OCI-LY1 (cell line): ENCODE results near the gene ZYX.

Experiments used
- H2AFZ ChIP-seq: fragments of 200-600 bp; sonication (generic), shearing (Covaris generic); 2 replicates; pipeline ENCODE4 v1.6.0; 2014; ENCODE audit warnings: antibody characterized with exemption, mild to moderate bottlenecking, low read length
- H3F3A ChIP-seq: fragments of 200-600 bp; sonication (generic), shearing (Covaris generic); 2 replicates; pipeline ENCODE4 v1.6.0; 2014; ENCODE audit warnings: mild to moderate bottlenecking, antibody characterized with exemption, low read length, moderate library complexity; ENCODE audit not compliant: insufficient read depth
- H3K27ac ChIP-seq: fragments of 200-600 bp; sonication (generic); 2 replicates; pipeline ENCODE4 v1.5.1; 2014; ENCODE audit warnings: low read length, mixed run types, mild to moderate bottlenecking, low read depth; ENCODE audit not compliant: poor library complexity, severe bottlenecking
- H3K27me3 ChIP-seq: fragments of 200-600 bp; sonication (generic); 2 replicates; pipeline ENCODE4 v1.6.0; 2014; ENCODE audit warnings: antibody characterized with exemption, mild to moderate bottlenecking, low read length, moderate library complexity; ENCODE audit not compliant: insufficient read depth
- H3K36me3 ChIP-seq: fragments of 200-600 bp; sonication (generic); 2 replicates; pipeline ENCODE4 v1.6.1; 2014; ENCODE audit warnings: mild to moderate bottlenecking, antibody characterized with exemption, low read length, moderate library complexity, mixed read lengths; ENCODE audit not compliant: insufficient read depth
- H3K4me1 ChIP-seq: fragments of 200-600 bp; sonication (generic); 2 replicates; pipeline ENCODE4 v1.5.1; 2014; ENCODE audit warnings: mild to moderate bottlenecking, low read length, moderate library complexity; ENCODE audit not compliant: insufficient read depth, severe bottlenecking
- H3K4me2 ChIP-seq: fragments of 200-600 bp; sonication (generic), shearing (Covaris generic); 2 replicates; pipeline ENCODE4 v1.6.1; 2014; ENCODE audit warnings: low read length
- H3K4me3 ChIP-seq: fragments of 200-600 bp; sonication (generic); 2 replicates; pipeline ENCODE4 v1.5.1; 2014; ENCODE audit warnings: low read length, low read depth, mild to moderate bottlenecking, mixed read lengths; ENCODE audit not compliant: poor library complexity, severe bottlenecking
- H3K79me2 ChIP-seq: fragments of 200-600 bp; shearing (Covaris generic); 2 replicates; pipeline ENCODE4 v1.6.1; 2016; ENCODE audit warnings: mixed run types, low read length, mixed read lengths; ENCODE audit not compliant: insufficient read depth
- H3K9ac ChIP-seq: fragments of 200-600 bp; sonication (generic), shearing (Covaris generic); 2 replicates; pipeline ENCODE4 v1.6.1; 2014; ENCODE audit warnings: mild to moderate bottlenecking, low read length, mixed read lengths
- H3K9me2 ChIP-seq: fragments of 200-600 bp; sonication (generic), shearing (Covaris generic); 2 replicates; pipeline ENCODE4 v1.6.1; 2014; ENCODE audit warnings: low read depth, mild to moderate bottlenecking, low read length, mixed read lengths
- H3K9me3 ChIP-seq: fragments of 200-600 bp; shearing (Covaris generic); 2 replicates; pipeline ENCODE4 v1.6.1; 2014; ENCODE audit warnings: low read length, mixed read lengths
- H4K20me1 ChIP-seq: fragments of 200-600 bp; sonication (generic), shearing (Covaris generic); 2 replicates; pipeline ENCODE4 v1.6.0; 2016; ENCODE audit warnings: mild to moderate bottlenecking, low read length; ENCODE audit not compliant: insufficient read depth
- CTCF ChIP-seq: fragments of 200-600 bp; sonication (generic), shearing (Covaris generic); IDR thresholded peaks from 2 replicates; pipeline ENCODE4 v1.5.1; 2017; ENCODE audit warnings: mild to moderate bottlenecking, antibody characterized with exemption, low read length, moderate library complexity, mixed read lengths
- EZH2 ChIP-seq: fragments of 200-600 bp; sonication (generic), shearing (Covaris generic); IDR thresholded peaks from 2 replicates; pipeline ENCODE4 v1.8.0; 2017; ENCODE audit warnings: borderline replicate concordance, mixed run types, mild to moderate bottlenecking, antibody characterized with exemption, low read length, moderate library complexity, mixed read lengths

Gene ZYX

GRCh38 chr7:143372070-143372469 is 9.1 kb upstream of the ZYX start:
- H3K79me2 ChIP-seq = no peaks in the 10 kb centered on the region
- no peaks in the 10 kb centered on the region for H3K36me3 ChIP-seq
- no peaks in the 10 kb centered on the region for H3F3A ChIP-seq
- H3K9me2 ChIP-seq = no peaks in the 10 kb centered on the region
- H3K9me3 ChIP-seq = no peaks in the 10 kb centered on the region
- H3K4me1 ChIP-seq = no peaks in the 10 kb centered on the region
- H3K27me3 ChIP-seq = peaks cover 16% of the 10 kb centered on the region
- no peak overlapping the region for H2AFZ ChIP-seq
- H4K20me1 ChIP-seq = no peaks in the 10 kb centered on the region
- no peak overlapping the region for H3K4me2 ChIP-seq
- H3K27ac ChIP-seq = no peak overlapping the region
- H3K4me3 ChIP-seq = no peak overlapping the region
- TF ChIP-seq CTCF (peak; percentile 8; the same call in 1 of the 2 replicates), EZH2 (no peak)
- no peak overlapping the region for H3K9ac ChIP-seq

GRCh38 chr7:143373255-143373794 is 7.8 kb upstream of the ZYX start:
- Histone ChIP-seq H3K9me2 (no peaks in the 10 kb centered on the region), H3K9ac (no peak overlapping the region), H3K4me2 (no peak overlapping the region), H3K4me1 (no peaks in the 10 kb centered on the region), H3K79me2 (no peaks in the 10 kb centered on the region), H3K4me3 (no peak overlapping the region), H3K36me3 (no peaks in the 10 kb centered on the region), H3K9me3 (no peaks in the 10 kb centered on the region), H2AFZ (no peak overlapping the region), H3K27ac (no peak overlapping the region), H3F3A (no peaks in the 10 kb centered on the region), H3K27me3 (peaks cover 9% of the 10 kb centered on the region), H4K20me1 (no peaks in the 10 kb centered on the region)
- TF ChIP-seq EZH2 (no peak), CTCF (no peak)

- Histone ChIP-seq H3K9me3 (no peaks in the 10 kb centered on the region), H3K4me1 (no peaks in the 10 kb centered on the region), H3K27me3 (peaks cover 9% of the 10 kb centered on the region), H3K27ac (no peak overlapping the region), H3F3A (no peaks in the 10 kb centered on the region), H3K79me2 (no peaks in the 10 kb centered on the region), H3K9me2 (no peaks in the 10 kb centered on the region), H4K20me1 (no peaks in the 10 kb centered on the region), H2AFZ (no peak overlapping the region), H3K36me3 (no peaks in the 10 kb centered on the region), H3K9ac (no peak overlapping the region), H3K4me3 (no peak overlapping the region), H3K4me2 (no peak overlapping the region)
- TF ChIP-seq EZH2 (no peak), CTCF (no peak)
Measured at GRCh38 chr7:143374561-143374960, 6.6 kb upstream of the ZYX start.
